Inflammatory macrophage (primary cell): ENCODE data around the gene SH2D2A.
"Not testable (repeated sequence)": the region's sequence is repeated elsewhere in the genome, so short reads cannot be mapped to it uniquely, and the experiment has no call there.

Experiments used
- DNase-seq, 2 donors: peaks; one replicate each; pipeline ENCODE4 v3.0.0-alpha.2; 2020 to 2022

The SH2D2A gene

DNA sequence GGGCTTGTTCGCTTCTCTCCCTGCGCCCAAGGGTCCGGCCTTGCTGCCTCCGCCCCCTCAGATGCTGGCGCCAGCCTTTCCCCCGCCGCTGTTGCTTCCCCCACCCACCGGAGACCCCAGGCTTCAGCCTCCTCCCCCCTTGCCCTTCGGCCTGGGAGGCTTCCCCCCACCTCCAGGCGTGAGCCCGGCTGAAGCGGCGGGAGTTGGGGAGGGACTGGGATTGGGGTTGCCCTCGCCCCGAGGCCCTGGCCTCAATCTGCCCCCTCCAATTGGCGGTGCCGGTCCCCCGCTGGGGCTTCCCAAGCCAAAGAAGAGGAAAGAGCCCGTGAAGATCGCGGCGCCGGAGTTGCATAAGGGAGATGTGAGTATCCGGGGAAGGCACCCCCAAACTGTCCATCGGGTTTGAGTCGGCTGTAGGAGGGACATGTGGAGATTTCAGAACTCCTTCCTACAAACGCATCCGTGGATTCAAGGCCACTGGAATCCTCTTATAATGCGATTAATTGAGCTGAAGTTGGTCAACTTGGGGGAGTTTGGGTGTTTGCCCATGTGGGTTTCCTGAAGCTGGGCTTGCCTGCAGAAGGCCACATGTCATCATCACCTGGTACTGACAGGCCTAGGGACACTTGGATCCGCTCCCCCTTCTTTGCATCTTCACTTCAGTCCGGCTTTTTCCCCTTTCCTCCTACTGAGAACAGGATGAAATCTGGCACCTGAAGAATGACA is 48.6 kb downstream of the SH2D2A start:
- peak in 1 of 2 donors; percentile 32 for DNase-seq

DNA sequence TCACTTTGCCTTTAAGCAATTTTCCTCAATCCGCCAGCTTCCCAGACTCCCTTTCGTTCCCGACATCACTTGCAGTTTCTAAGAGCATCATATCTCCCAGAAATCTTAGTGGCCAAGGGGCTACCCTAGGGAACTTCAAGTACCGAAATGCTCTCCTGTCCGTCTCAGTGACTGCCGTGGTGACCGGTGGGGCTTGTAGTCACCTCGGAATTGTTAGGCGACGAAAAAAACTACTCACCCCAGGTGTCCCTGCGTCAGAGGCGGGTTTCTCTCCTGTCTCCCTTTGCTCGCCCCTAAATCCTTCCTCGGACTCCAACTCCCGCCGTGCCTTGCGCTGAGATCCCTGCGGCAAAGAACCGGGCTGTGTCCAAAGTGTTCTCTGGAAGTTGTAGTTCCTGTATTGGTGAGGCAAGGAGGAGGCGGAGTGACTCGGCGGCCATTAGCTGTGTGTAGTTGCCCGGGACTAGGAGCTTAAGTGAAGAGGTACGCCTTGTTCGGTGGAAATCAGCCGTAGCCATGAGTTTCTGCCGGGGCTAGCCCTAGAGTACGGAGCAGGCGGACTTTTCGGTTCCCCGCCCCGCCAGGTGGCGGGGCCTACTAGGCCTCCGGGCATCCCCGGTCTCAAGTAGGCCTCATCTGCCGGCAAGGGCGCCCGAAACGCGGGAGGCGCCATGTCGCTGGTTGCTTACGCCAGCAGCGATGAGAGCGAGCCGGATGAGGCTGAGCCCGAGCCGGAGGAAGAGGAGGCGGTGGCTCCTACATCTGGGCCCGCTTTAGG is 49.4 kb downstream of the SH2D2A start, which contains the start of gene PRCC:
Gene PRCC (plus strand): TSS at position 435 of the 778 bp plus-strand sequence. CDS start 237 bp downstream, at position 672.
- DNase-seq: peak; percentile 99 to 100

DNA sequence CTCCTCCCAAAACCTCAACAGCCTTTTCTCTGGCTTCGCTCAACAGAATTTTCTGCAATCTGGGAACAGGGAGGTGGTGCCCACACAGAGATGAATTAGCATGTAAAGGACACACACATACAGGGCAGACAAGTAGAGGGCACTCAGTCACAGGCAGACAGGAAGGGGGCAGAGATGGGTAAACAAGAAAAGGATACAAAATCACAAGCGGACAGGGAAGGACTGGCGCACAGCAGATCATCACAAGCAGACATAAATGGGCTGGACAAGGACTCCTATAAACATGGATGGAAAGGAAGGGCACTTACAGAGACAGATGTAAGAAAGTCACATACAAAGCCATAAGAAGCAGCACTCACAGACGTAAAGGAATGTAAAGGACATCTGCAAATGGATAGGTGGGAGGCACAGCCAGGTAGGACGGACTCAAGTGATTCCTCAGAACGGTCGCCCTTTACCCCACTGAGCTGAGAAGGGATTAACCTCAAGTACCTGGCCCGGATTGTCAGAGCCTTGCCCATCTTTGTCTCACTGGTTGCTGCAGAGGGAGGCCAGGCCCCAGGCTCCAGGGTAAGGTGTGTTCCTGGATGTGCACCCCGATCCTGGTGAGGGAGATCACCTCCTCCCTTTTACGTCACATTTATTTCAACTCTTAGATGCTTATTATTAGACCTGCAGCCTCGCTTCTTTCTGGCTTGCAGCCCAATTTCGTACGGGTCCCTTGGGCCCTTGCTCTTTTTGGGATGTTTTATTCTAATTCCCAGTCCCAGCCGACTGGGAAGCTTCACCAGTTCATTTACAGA is 50.1 kb downstream of the SH2D2A start:
- DNase-seq: no peak

DNA sequence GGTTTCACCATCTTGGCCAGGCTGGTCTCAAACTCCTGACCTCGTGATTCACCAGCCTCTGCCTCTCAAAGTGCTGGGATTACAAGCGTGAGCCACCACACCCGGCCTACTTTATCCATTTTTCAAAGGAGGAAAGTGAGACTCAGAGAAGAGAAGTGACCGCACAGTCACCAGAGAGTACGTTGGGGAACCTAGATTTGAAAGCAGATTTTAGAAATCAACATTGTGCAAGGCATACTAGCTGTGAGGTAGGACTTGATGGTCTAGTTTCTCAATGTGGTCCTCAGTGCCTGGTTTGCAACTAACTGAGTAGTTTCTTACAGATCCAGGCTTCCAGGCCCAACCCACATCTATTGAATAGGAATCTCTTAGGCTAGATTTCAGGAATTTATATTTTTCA is 51.0 kb downstream of the SH2D2A start:
- peak; percentile 64 to 81 for DNase-seq

DNA sequence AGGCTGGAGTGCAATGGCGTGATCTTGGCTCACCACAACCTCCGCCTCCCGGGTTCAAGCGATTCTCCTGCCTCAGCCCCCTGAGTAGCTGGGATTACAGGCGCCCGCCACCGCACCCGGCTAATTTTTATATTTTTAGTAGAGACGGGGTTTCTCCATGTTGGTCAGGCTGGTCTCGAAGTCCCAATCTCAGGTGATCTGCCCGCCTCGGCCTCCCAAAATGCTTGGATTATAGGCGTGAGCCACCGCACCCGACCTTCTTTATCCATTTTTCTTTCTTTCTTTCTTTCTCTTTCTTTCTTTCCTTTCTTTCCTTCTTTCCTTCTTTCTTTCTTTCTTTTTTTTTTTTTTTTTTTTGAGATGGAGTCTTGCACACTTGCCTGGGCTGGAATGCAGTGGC is 51.5 kb downstream of the SH2D2A start:
- not testable (repeated sequence) for DNase-seq

DNA sequence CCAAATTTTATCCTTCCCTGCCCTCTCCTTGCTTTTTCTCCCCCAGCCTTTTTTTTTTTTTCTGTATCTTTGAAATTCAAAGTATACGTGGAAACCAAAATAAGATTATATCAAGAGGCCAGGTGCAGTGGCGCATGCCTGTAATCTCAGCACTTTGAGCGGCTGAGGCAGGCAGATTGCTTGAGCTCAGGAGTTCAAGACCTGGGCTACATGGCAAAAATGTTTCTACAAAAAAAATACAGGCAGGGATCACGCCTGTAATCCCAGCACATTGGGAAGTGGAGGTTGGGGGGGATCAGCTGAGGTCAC is 55.9 kb downstream of the SH2D2A start:
- DNase-seq: no peak

DNA sequence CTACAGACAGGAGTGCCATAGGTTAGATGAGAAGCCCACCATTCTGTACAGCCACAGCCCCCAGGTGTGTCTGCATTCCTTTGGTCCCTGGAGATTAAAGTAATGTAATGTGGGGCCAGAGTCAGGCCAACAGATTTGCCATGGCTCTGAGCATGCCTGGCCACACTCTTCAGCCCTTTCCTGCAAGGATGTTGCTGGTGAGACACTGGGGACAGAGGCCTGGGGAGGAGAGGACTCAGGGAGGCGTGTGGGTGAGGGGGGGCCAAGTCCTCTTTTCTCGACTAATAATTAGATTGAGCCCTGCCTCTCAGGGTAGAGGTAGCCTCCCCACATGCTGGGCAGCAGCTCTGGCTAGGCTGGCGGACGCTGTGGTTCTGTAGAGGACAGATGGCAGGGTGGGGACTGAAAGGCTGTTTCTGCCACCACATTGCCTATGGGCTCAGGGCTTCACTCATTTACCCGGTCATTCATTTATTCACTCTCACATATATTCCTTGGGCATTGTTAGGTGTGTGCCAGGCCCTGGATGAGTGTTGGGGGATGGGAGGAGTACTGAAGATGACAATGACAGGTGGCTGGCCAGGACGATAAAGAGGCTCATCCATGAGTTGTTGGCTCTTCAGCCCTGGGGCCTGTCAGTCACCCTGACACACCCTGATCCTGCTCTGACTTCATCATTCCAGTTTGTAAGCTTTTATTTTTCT is 56.4 kb downstream of the SH2D2A start:
- no peak for DNase-seq

DNA sequence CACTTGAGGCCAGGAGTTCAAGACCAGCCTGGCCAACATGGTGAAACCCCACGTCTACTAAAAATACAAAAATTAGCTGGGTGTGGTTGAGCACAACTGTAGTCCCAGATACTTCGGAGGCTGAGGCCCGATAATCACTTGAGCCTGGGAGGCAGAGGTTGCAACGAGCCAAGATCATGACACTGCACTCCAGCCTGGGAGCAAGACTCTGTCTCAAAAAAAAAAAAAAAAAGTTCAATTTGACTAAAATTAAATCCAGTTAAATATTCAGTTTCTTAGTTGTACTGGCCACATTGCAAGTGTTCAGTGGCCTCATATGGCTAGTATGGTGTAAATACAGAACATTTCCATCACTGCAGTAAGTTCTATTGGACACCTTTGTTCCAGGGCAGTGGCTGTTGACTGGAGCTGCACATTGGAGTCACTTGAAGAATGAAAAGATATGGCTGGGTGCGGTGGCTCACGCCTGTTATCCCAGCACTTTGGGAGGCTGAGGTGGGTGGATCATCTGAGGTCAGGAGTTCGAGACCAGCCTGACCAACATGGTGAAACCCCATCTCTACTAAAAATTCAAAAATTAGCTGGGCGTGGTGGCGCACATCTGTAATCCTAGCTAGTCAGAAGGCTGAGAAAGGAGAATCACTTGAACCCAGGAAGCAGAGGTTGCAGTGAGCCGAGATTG is 58.9 kb downstream of the SH2D2A start:
- not testable (repeated sequence) for DNase-seq

DNA sequence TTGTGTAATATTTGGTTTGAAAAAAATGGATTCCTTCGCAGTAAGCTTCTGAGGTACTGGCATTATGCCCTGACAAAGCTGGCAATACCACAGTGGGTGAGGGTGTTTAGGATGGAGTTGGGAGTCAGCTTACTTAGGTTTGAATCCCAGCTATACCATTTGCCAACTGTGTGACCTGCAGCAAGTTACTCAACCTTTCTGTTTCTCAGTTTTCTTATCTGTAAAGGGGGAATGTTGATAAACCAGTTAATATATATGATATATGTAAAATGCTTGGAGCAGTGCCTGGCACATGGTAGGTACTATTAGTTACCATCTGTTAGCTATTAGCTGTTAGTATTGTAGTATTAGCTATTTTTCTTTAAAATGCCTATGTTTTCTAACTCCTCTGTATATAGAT is 60.3 kb downstream of the SH2D2A start:
- no peak for DNase-seq
